Myocyte (in vitro differentiated cells): Measurements from ENCODE around the gene UGGT2. TPM values are rescaled to one million over a fixed set of nuclear protein-coding genes. Genes with fewer than 3 reads are reported as not detected.
"Not testable (repeated sequence)": the region's sequence is repeated elsewhere in the genome, so short reads cannot be mapped to it uniquely, and the experiment has no call there.

ENCODE experiments used
- DNase-seq: peaks from one replicate; pipeline ENCODE4 v3.0.0-alpha.2; 2012; ENCODE audit warnings: low read depth
- total RNA-seq: library from RNA; depleted of rRNA; stranded (reverse); fragments of >200 nt; gene quantifications from 2 replicates; pipeline ENCODE4 v1.2.3, GENCODE V29; 2014

UGGT2 gene
- total RNA-seq, 1 donor from 2014 or later, result 27.9 TPM

- DNase-seq, result no peak
Measured at GRCh38 chr13:95800436-95800835, 252.8 kb downstream of the UGGT2 start.

DNA sequence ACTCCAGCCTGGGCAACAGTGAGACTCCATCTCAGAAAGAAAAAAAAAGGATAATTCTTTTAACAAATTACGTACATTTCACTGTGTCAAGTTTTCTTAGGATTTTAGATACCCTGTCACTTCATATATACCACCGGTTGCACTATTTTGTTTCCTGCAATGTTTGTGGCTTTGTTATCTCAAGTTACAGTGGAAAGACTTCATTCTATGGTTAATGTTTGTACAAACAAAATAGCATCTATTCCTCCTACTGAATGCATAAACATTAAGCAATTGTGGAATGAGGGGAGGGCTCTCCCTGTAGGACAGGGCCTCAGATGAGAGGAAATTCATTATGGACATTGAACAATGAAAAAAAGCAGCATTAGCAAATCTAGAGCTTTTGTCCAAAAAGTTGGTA, 256.2 kb downstream of the UGGT2 start:
- no peak for DNase-seq

GRCh38 chr13:95793781-95794180, 259.4 kb downstream of the UGGT2 start:
- no peak for DNase-seq

GRCh38 chr13:95793018-95793555, 260.1 kb downstream of the UGGT2 start:
- DNase-seq, result peak; percentile 61

- DNase-seq, result no peak
Measured at GRCh38 chr13:95791084-95791722, 262.0 kb downstream of the UGGT2 start.

GRCh38 chr13:95789315-95789714, 263.9 kb downstream of the UGGT2 start:
- DNase-seq, result not testable (repeated sequence)

GRCh38 chr13:95788100-95788463, 265.1 kb downstream of the UGGT2 start:
- no peak for DNase-seq

DNA sequence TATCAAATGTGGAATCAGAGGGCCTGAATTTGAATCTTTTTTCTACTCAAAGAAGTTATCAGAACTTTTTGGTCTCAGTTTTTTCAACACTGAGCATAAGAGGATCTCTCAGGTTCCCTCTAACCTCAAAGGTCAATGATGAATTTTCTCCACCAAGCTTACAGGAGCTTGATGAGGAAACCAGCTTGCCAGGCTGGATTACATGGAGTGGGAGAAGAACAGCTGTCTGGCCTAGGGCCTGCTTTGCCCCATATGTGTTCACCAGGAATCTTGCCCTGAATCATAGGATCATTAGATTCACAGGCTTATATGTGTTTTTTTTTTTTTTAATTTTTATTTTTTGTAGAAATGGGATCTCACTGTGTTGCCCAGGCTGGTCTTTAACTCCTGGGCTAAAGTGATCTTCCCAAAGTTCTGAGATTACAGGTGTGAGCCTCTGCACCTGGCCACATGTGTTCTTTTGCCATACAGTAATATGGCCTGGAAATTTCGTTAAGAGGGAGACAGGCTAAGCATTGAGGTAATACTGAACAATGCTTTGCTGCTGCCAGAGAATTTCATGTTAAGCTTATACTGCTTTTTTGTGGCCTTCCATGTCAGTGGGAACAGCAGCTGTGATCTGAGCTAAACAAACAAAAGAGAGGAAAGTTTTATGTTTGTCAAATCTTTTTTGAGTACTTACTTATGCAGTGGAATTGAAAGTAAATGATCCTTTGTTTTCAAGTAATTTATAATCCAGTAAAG, 265.7 kb downstream of the UGGT2 start:
- DNase-seq, result peak; percentile 75

GRCh38 chr13:95784900-95785290, 268.3 kb downstream of the UGGT2 start:
- DNase-seq, result peak; percentile 33

- peak; percentile 48 for DNase-seq
Measured at GRCh38 chr13:95784161-95784899, 268.9 kb downstream of the UGGT2 start.

DNA sequence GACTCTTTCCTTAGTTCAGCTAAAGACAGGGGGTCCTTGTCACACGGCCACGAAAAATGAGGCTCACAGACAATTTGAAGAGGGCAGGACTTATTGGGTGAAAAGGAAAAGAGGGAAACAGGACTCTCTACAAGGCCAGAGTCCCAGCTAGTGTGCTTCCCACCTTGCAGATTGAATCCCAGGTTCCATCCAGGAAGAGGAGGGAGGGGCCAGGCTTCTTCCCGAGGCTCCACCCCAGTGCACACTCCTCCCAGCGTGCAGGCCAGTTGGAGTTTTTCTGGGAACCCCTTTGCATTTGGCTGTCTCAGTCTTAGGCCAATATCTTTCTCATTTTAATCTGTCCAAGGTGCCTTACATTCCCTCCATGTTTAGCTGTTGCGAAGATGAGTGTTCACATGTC, 269.5 kb downstream of the UGGT2 start:
- DNase-seq, result no peak

GRCh38 chr13:95781940-95782339, 271.3 kb downstream of the UGGT2 start:
- not testable (repeated sequence) for DNase-seq

DNA sequence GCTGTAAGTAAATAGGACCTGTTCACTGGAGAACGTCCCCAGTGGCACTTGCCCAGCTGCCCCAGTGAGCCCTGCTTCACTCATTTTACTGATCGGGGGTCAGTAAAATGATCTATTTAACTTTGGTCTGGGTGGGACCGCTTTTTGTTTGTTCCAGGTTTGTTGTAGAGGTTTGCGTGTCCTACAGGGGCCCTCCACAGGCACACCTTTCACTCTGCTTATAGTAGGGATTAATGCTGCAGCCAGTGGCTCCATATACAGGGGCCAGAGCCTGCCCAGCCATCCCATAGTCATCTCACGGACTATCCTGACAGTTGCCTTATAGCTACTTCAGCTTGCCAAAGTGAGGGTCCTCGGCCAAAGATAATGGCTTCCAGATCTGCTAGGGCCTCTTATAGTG, 272.2 kb downstream of the UGGT2 start:
- DNase-seq, result no peak

GRCh38 chr13:95779522-95779921, 273.7 kb downstream of the UGGT2 start:
- DNase-seq, result no peak

- DNase-seq, result no peak
Measured at GRCh38 chr13:95771905-95772304, 281.3 kb downstream of the UGGT2 start.

DNA sequence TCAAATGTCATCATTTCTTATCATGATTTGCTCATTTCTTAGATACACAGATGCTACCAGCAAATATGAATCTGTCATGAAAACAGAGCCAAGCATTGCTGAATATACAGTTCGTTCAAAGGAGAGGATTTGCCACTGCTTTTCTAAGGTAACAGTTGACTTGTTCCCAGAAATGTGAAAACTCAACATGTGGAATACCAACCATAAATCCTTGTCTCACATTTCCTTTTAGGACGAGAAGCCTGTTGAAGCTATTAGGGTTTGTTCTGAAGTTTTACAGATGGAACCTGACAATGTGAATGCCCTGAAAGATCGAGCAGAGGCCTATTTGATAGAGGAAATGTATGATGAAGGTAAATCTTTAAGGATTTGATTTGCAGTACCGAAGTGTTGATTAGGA, 289.6 kb downstream of the UGGT2 start:
- no peak for DNase-seq

DNA sequence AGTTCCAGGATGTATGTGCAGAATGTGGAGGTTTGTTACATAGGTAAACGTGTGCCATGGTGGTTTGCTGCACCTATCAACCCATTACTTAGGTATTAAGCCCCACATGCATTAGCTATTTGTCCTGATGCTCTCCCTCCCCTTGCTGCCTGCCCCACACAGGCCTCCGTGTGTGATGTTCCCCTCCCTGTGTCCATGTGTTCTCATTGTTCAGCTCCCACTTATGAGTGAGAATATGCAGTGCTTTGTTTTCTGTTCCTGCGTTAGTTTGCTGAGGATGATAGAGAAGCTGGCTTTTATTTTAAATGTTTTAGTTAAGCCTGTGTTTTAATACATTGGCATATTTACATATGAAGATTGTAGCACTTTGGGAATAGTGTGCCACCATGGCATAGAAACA, 290.6 kb downstream of the UGGT2 start:
- DNase-seq, result not testable (repeated sequence)

DNA sequence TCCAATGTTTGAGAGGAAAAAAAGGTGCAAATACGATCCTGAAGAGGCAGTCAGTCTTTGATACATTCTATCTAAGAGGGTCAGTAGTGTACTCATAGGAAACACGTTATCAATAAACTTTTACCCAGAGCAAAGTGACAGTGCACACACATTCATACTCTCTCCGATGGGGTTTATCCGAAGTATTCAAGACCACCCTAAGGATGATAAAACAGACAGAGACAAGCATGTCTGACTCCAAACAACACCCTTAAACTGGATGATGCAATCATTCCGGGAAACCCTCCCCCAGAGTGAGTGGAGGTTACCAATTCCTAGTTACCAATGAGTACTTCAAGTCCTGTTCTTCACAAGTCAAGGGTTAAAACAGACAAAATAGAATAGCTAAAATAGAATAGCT, 297.1 kb downstream of the UGGT2 start:
- DNase-seq, result no peak

DNA sequence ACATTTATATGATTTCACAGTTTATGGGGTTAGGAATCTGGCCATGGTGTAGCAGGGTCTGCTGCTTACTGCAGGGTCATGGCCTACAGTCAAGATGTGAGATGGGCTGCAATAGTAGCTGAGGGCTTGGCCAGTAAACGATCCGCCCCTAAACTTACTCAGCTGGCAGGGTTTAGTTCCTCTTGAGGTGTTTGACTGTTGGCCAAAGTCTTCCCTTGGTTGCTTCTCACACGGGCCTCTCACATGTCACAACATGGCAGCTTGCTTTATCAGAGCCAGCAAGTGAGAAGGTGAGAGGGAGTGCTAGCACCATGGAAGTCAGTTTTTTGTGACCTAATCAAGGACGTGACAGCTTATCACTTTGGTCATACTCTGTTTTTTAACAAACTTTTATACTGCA, 299.1 kb downstream of the UGGT2 start:
- no peak for DNase-seq

- no peak for DNase-seq
Measured at GRCh38 chr13:95752677-95753076, 300.5 kb downstream of the UGGT2 start.
